ENCODE results near the gene WHAMM. TPM values are rescaled to one million over a fixed set of nuclear protein-coding genes. Genes with fewer than 3 reads are reported as not detected.
"Not testable (repeated sequence)": the region's sequence is repeated elsewhere in the genome, so short reads cannot be mapped to it uniquely, and the experiment has no call there.

WHAMM gene
- total and polyA plus RNA-seq, 4 donors: 4.2 to 10.4 (median 6.6) TPM

DNA sequence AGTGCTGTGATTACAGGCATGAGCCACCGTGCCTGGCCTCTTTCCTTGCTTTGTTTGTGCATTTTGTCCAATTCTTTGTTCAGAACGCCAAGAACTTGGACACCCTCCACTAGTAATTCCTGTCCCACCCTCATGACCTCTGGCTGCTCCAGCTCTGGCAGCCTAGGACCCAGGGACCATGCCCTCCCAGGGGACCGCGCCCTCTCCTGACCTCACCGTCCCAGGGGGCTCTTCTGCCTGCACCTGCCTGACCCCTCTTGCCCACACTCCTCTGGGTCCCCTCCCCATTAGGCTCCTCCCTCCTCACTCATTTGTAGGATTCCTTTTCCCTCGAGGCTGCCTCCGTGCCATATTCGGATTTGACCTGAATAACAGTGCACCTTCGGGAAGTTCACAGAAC is 44.7 kb upstream of the WHAMM start:
- TF ChIP-seq CTCF (IDR thresholded peaks at IDR 0.05; ENCODE audit: control extremely low read depth, extremely low read depth): no peak

DNA sequence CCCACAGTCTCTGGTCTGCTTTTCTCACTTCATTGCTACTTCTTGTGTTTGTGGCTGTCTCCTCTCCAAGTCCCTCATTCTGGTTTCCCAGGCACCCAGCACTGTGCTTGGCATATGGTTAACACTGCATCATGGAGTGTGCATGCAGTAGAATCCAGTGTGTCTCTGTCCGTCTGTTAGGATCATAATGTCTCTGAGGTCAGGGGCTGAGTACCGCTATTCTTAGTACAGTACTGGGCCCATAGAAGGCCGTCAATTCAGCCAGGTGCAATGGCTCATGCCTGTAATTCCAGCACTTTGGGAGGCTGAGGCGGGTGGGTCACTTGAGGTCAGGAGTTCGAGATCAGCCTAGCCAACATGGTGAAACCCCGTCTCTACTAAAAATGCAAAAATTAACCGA is 43.2 kb upstream of the WHAMM start:
- 91 to 93% methylated on average over 7 of the region's 7 CpGs for WGBS, 2 donors
- H3K4me1 ChIP-seq (ENCODE audit: control insufficient read depth in 5 of 5, insufficient read depth in 5 of 5, low read length in 5 of 5); H3K36me3 ChIP-seq (ENCODE audit: control insufficient read depth in 4 of 4, insufficient read depth in 4 of 4, low read length in 4 of 4); H3K27me3 ChIP-seq (ENCODE audit: control insufficient read depth in 3 of 3, insufficient read depth in 3 of 3, low read length in 2 of 3); DNase-seq; H3K9me3 ChIP-seq (ENCODE audit: control insufficient read depth in 4 of 4, insufficient read depth in 3 of 4, low read length in 3 of 4); H3K27ac ChIP-seq (ENCODE audit: low read depth in 1 of 2, low read length in 1 of 2); H3K4me3 ChIP-seq; ATAC-seq (ENCODE audit: insufficient read depth, low FRiP score); H3K9ac ChIP-seq (ENCODE audit: insufficient read depth in 1 of 2, low read length in 2 of 2): not testable (repeated sequence)

More for the DNA sequence above, 44.7 kb upstream of the WHAMM start:
- DNase-seq (no peak), ATAC-seq (ENCODE audit: insufficient read depth, low FRiP score) (no peak)
- no peak overlapping the region for H3K27ac ChIP-seq (ENCODE audit: low read depth in 1 of 2, low read length in 1 of 2)
- H3K4me3 ChIP-seq: no peak overlapping the region
- no peak overlapping the region for H3K9ac ChIP-seq (ENCODE audit: insufficient read depth in 1 of 2, low read length in 2 of 2)
- H3K36me3 ChIP-seq (ENCODE audit: control insufficient read depth in 4 of 4, insufficient read depth in 4 of 4, low read length in 4 of 4): peaks cover 0 to 9% (median 1%) of the 10 kb centered on the region in 4 donors
- no peaks in the 10 kb centered on the region for H3K9me3 ChIP-seq (ENCODE audit: control insufficient read depth in 4 of 4, insufficient read depth in 3 of 4, low read length in 3 of 4)
- no peaks in the 10 kb centered on the region for H3K27me3 ChIP-seq (ENCODE audit: control insufficient read depth in 3 of 3, insufficient read depth in 3 of 3, low read length in 2 of 3)
- WGBS, 2 donors: 86 to 88% methylated on average over 9 of the region's 9 CpGs
- H3K4me1 ChIP-seq (ENCODE audit: control insufficient read depth in 5 of 5, insufficient read depth in 5 of 5, low read length in 5 of 5): no peaks in the 10 kb centered on the region

DNA sequence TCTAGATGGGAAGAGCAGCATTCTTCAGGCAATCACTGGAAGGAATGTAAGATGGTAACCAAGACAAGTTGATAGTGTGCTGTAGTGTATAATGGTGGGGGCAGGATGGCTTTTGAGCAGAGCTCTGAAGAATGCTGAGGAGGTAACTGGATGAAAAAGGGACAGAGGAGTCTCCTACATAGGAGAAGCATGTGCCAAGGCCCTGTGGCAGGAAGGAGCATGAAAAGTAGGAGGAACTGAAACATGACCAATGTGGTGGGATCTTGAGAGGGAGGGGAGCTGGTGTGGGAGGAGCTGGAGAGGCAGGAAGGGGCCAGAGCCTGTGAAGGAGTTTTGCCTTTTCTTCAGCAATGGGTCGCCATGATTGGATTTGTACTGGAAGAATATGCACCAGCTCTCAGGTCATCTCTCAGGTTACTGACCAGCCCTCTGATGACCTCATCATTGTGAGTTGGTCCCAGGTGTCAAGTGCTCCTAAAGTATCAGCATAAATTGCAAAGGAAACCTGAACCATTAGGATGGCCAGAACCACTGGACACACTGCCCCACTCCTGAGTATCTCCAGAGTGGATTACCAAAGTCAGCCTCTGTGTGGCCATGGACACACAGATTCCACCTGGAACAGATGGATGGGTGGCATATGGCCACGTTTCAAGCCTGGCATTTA is 42.1 kb upstream of the WHAMM start:
- ATAC-seq (ENCODE audit: insufficient read depth, low FRiP score) (no peak), DNase-seq (no peak)
- no peaks in the 10 kb centered on the region for H3K9me3 ChIP-seq (ENCODE audit: control insufficient read depth in 4 of 4, insufficient read depth in 3 of 4, low read length in 3 of 4)
- no peaks in the 10 kb centered on the region for H3K27me3 ChIP-seq (ENCODE audit: control insufficient read depth in 3 of 3, insufficient read depth in 3 of 3, low read length in 2 of 3)
- TF ChIP-seq CTCF (IDR thresholded peaks at IDR 0.05; ENCODE audit: control extremely low read depth, extremely low read depth): no peak
- no peak overlapping the region for H3K9ac ChIP-seq (ENCODE audit: insufficient read depth in 1 of 2, low read length in 2 of 2)
- no peaks in the 10 kb centered on the region for H3K4me1 ChIP-seq (ENCODE audit: control insufficient read depth in 5 of 5, insufficient read depth in 5 of 5, low read length in 5 of 5)
- 88 to 92% methylated on average over 2 of the region's 2 CpGs for WGBS, 2 donors
- no peak overlapping the region for H3K27ac ChIP-seq (ENCODE audit: low read depth in 1 of 2, low read length in 1 of 2)
- peaks cover 0 to 6% (median 0%) of the 10 kb centered on the region in 4 donors for H3K36me3 ChIP-seq (ENCODE audit: control insufficient read depth in 4 of 4, insufficient read depth in 4 of 4, low read length in 4 of 4)
- H3K4me3 ChIP-seq: no peak overlapping the region

GRCh38 chr15:82768414-82769054 is 40.9 kb upstream of the WHAMM start:
- no peak for ATAC-seq (ENCODE audit: insufficient read depth, low FRiP score)
- Histone ChIP-seq H3K27me3 (ENCODE audit: control insufficient read depth in 3 of 3, insufficient read depth in 3 of 3, low read length in 2 of 3) (no peaks in the 10 kb centered on the region), H3K9me3 (ENCODE audit: control insufficient read depth in 4 of 4, insufficient read depth in 3 of 4, low read length in 3 of 4) (no peaks in the 10 kb centered on the region), H3K4me3 (no peak overlapping the region), H3K9ac (ENCODE audit: insufficient read depth in 1 of 2, low read length in 2 of 2) (no peak overlapping the region), H3K4me1 (ENCODE audit: control insufficient read depth in 5 of 5, insufficient read depth in 5 of 5, low read length in 5 of 5) (no peaks in the 10 kb centered on the region), H3K27ac (ENCODE audit: low read depth in 1 of 2, low read length in 1 of 2) (no peak overlapping the region), H3K36me3 (ENCODE audit: control insufficient read depth in 4 of 4, insufficient read depth in 4 of 4, low read length in 4 of 4) (peaks cover 0 to 6% (median 0%) of the 10 kb centered on the region in 4 donors)
- no peak for DNase-seq
- no peak for TF ChIP-seq CTCF (IDR thresholded peaks at IDR 0.05; ENCODE audit: control extremely low read depth, extremely low read depth)
- WGBS, 2 donors: 86 to 93% methylated on average over 4 of the region's 4 CpGs
